Nephron progenitor cell (in vitro differentiated cells): ENCODE measurements around the gene RAB31.

ENCODE experiments used
- DNase-seq: peaks from one replicate; pipeline ENCODE4 v3.0.0; 2021
- H3K27ac Mint-ChIP-seq: 2 replicates; pipeline ENCODE4 v1.8.0; 2021; ENCODE audit warnings: mild to moderate bottlenecking, moderate library complexity, mixed read lengths
- H3K27me3 Mint-ChIP-seq: 2 replicates; pipeline ENCODE4 v1.8.0; 2021; ENCODE audit warnings: mild to moderate bottlenecking, low read depth, mixed read lengths; ENCODE audit not compliant: poor library complexity
- H3K36me3 Mint-ChIP-seq: 2 replicates; pipeline ENCODE4 v1.8.0; 2021; ENCODE audit warnings: low read depth, mixed read lengths
- H3K4me1 Mint-ChIP-seq: 2 replicates; pipeline ENCODE4 v1.8.0; 2021; ENCODE audit warnings: mixed read lengths
- H3K4me3 Mint-ChIP-seq: 2 replicates; pipeline ENCODE4 v1.8.0; 2021; ENCODE audit warnings: mild to moderate bottlenecking, moderate library complexity, mixed read lengths
- H3K9me3 Mint-ChIP-seq: 2 replicates; pipeline ENCODE4 v1.8.0; 2021; ENCODE audit warnings: mild to moderate bottlenecking, moderate library complexity, mixed read lengths
- TF ChIP-seq, protein P1 (sequence below): fragments of 200-600 bp; sonication (generic); IDR thresholded peaks from 2 replicates; pipeline ENCODE4 v1.5.0; 2021; ENCODE audit warnings: antibody characterized with exemption

RAB31 gene

GRCh38 chr18:9826685-9827084, 118.6 kb downstream of the RAB31 start:
- Mint-ChIP-seq H3K9me3 (no peaks in the 10 kb centered on the region), H3K36me3 (no peaks in the 10 kb centered on the region), H3K4me3 (no peak overlapping the region), H3K27me3 (no peaks in the 10 kb centered on the region), H3K27ac (no peak overlapping the region), H3K4me1 (no peaks in the 10 kb centered on the region)
- TF ChIP-seq, protein P1, sequence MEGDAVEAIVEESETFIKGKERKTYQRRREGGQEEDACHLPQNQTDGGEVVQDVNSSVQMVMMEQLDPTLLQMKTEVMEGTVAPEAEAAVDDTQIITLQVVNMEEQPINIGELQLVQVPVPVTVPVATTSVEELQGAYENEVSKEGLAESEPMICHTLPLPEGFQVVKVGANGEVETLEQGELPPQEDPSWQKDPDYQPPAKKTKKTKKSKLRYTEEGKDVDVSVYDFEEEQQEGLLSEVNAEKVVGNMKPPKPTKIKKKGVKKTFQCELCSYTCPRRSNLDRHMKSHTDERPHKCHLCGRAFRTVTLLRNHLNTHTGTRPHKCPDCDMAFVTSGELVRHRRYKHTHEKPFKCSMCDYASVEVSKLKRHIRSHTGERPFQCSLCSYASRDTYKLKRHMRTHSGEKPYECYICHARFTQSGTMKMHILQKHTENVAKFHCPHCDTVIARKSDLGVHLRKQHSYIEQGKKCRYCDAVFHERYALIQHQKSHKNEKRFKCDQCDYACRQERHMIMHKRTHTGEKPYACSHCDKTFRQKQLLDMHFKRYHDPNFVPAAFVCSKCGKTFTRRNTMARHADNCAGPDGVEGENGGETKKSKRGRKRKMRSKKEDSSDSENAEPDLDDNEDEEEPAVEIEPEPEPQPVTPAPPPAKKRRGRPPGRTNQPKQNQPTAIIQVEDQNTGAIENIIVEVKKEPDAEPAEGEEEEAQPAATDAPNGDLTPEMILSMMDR: no peak
- no peak for DNase-seq

GRCh38 chr18:9827211-9827792, 119.2 kb downstream of the RAB31 start:
- Mint-ChIP-seq H3K4me1 (no peaks in the 10 kb centered on the region), H3K9me3 (no peaks in the 10 kb centered on the region), H3K36me3 (peaks cover 4% of the 10 kb centered on the region), H3K27me3 (no peaks in the 10 kb centered on the region), H3K4me3 (no peak overlapping the region), H3K27ac (no peak overlapping the region)
- DNase-seq: no peak
- TF ChIP-seq, protein P1: no peak

DNA sequence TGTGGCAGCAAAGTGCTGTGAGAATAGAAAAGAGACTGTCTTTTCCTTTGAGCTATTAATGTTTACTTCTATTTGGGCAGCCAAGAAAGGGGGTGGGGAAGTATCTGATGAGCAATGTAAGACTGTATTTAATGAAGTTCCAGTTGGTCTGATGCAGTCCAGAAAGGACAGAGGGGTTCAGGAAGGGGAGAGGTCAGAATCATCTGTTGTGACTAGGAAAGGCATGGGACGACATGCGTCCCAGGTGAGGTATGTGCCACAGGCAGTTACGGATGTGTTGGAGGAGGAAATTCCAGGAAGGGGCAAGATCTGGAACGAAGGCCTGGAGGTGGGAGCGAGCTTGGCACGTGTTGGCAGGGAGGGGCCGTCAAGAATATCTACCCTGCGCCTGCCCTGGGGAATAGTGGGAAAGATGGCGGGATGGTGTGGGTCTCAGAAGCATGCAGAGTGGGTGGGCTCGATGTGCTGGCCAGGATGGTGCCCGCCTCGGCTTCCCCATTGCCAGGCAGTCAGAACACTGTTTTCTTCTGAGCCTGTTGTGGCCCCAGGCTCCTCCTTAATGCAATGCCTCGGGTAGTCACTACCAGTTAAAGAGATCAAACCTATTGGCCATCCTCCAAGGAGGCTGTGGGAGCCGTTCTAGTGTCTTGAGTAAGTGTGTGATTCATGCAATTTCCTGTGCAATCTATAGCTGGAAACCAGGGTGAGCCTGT, 119.8 kb downstream of the RAB31 start:
- Mint-ChIP-seq H3K4me3 (no peak overlapping the region), H3K27ac (no peak overlapping the region), H3K9me3 (no peaks in the 10 kb centered on the region), H3K27me3 (no peaks in the 10 kb centered on the region), H3K36me3 (peaks cover 6% of the 10 kb centered on the region), H3K4me1 (no peaks in the 10 kb centered on the region)
- TF ChIP-seq, protein P1: no peak
- no peak for DNase-seq

GRCh38 chr18:9828506-9829396, 120.7 kb downstream of the RAB31 start:
- Mint-ChIP-seq H3K9me3 (no peaks in the 10 kb centered on the region), H3K4me1 (no peaks in the 10 kb centered on the region), H3K4me3 (no peak overlapping the region), H3K27me3 (no peaks in the 10 kb centered on the region), H3K36me3 (peaks cover 6% of the 10 kb centered on the region), H3K27ac (no peak overlapping the region)
- DNase-seq: no peak
- TF ChIP-seq, protein P1: no peak

DNA sequence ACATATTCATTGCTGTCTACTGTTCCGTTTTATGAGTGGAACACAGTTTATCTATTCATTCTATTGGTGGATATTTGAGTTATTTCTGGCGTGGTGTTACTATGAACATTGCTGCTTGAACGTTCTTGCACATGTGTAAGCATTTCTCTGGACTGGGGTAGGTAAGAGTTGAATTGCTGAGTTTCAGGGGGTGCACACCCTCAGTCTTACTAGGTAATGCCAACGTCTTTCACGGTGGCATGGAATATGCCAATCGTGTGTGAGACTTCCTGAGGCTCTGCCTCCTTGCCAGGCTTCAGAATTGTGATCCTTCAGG, 121.3 kb downstream of the RAB31 start:
- no peak for DNase-seq
- Mint-ChIP-seq H3K27me3 (no peaks in the 10 kb centered on the region), H3K4me1 (no peaks in the 10 kb centered on the region), H3K4me3 (no peak overlapping the region), H3K9me3 (no peaks in the 10 kb centered on the region), H3K27ac (no peak overlapping the region), H3K36me3 (peaks cover 6% of the 10 kb centered on the region)
- TF ChIP-seq, protein P1: no peak
